CD4-positive, alpha-beta T cell (primary cell): ENCODE measurements around the gene KCTD16. TPM values are rescaled to one million over a fixed set of nuclear protein-coding genes. Genes with fewer than 3 reads are reported as not detected.

Experiments
- ATAC-seq: fragments of 200-7000 bp; cut with Tn5 transposase; one replicate; pipeline ENCODE4 v1.10.0; 2022; ENCODE audit warnings: mild to moderate bottlenecking; ENCODE audit not compliant: poor library complexity
- CTCF ChIA-PET: fragments of 350-600 bp; sonication (Branson Sonifier 250); formaldehyde crosslinking; loops from one replicate; lab custom pipeline; 2021; ENCODE audit warnings: antibody characterized with exemption, inconsistent platforms; lab: Charles Lee
- POLR2A ChIA-PET: fragments of 350-600 bp; sonication (Branson Sonifier 250); formaldehyde crosslinking; loops from one replicate; lab custom pipeline; 2021; ENCODE audit warnings: antibody characterized with exemption, inconsistent platforms; lab: Charles Lee
- DNase-seq, 14 experiments: peaks; one replicate each; pipeline ENCODE4 v3.0.0-alpha.2; 2013 to 2020; ENCODE audit warnings: mixed read lengths in 2 of 14
- H3K27ac ChIP-seq, 2 donors: one replicate each; pipeline versions ENCODE4 v1.5.1 to v1.7.0; 2013; ENCODE audit warnings: low read length in 2 of 2, low read depth in 1 of 2, mild to moderate bottlenecking in 1 of 2
- H3K27me3 ChIP-seq, 2 experiments: 1 replicate in 1 of 2; 2 replicates in 1 of 2; pipeline versions ENCODE4 v1.6.1 to v1.7.0; 2013; ENCODE audit warnings: low read length in 2 of 2, control low read depth in 1 of 2, mild to moderate bottlenecking in 1 of 2, moderate library complexity in 1 of 2; ENCODE audit not compliant: insufficient read depth in 2 of 2, control insufficient read depth in 1 of 2
- H3K36me3 ChIP-seq: one replicate; pipeline ENCODE4 v1.6.1; 2013; ENCODE audit warnings: low read length, control low read depth; ENCODE audit not compliant: insufficient read depth
- H3K4me1 ChIP-seq: one replicate; pipeline ENCODE4 v1.6.1; 2013; ENCODE audit warnings: low read length, control low read depth; ENCODE audit not compliant: insufficient read depth
- H3K4me3 ChIP-seq: one replicate; pipeline ENCODE4 v1.5.1; 2013; ENCODE audit warnings: mild to moderate bottlenecking, low read length, moderate library complexity
- H3K9me3 ChIP-seq, 2 experiments: 1 replicate in 1 of 2; 2 replicates in 1 of 2; pipeline versions ENCODE4 v1.6.1 to v1.7.0; 2013; ENCODE audit warnings: low read length in 2 of 2, mild to moderate bottlenecking in 2 of 2, control low read depth in 1 of 2, moderate library complexity in 1 of 2; ENCODE audit not compliant: control insufficient read depth in 1 of 2, insufficient read depth in 1 of 2
- H3K27ac Mint-ChIP-seq: one replicate; pipeline ENCODE4 v1.8.0; 2020; ENCODE audit warnings: mixed read lengths
- H3K27me3 Mint-ChIP-seq: one replicate; pipeline ENCODE4 v1.8.0; 2021; ENCODE audit warnings: mixed read lengths
- H3K36me3 Mint-ChIP-seq: one replicate; pipeline ENCODE4 v1.8.0; 2021; ENCODE audit warnings: low read depth, mixed read lengths
- H3K4me1 Mint-ChIP-seq: one replicate; pipeline ENCODE4 v1.8.0; 2021; ENCODE audit warnings: low read depth, mixed read lengths
- H3K4me3 Mint-ChIP-seq: one replicate; pipeline ENCODE4 v1.8.0; 2020; ENCODE audit warnings: mild to moderate bottlenecking, mixed read lengths
- H3K9me3 Mint-ChIP-seq: one replicate; pipeline ENCODE4 v1.8.0; 2020; ENCODE audit warnings: mixed read lengths
- intact Hi-C, 2 experiments: fragments of 100-400 bp; cut with DNase I in 1 of 2; cut with micrococcal nuclease in 1 of 2; formaldehyde crosslinking; loops; one replicate each; pipeline versions ENCODE4 v1.15.1 to v1.9.0; 2023 to 2025; cut with DNase I, micrococcal nuclease
- total RNA-seq, 174 experiments: library from RNA in 2 of 174; stranded (reverse) in 2 of 174; gene quantifications; one replicate each; pipeline ENCODE4 v1.2.3 and lab custom pipeline; 2021 to 2026
- TF ChIP-seq, protein P1 (sequence below): fragments of 200-600 bp; IDR thresholded peaks from one replicate; pipeline ENCODE4 v1.8.0; 2022; ENCODE audit warnings: antibody characterized with exemption, mild to moderate bottlenecking

Gene KCTD16
- total RNA-seq, 2 experiments from 2014 or later: not detected

DNA sequence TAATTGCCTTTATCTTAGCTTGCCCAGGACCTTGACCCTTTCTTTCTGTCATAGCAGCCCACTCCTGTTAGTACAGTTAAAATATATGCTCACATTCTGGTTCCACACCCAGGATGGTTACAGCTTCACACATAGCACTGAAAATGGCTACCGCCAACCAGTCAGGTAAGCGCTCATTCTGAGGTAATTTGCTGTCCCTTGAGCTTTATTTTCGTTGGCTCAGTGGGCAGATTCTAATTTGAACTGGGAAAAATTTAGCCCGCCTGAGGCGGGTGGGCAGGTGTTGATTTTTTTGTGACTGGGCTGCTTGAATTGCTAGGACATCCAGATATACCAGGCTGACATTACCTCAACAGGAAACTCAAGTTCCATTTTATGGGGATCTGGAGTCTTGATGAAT, 137.5 kb downstream of the KCTD16 start:
- H3K9me3 Mint-ChIP-seq: no peaks in the 10 kb centered on the region
- no peak overlapping the region for H3K27ac Mint-ChIP-seq
- TF ChIP-seq, protein P1, sequence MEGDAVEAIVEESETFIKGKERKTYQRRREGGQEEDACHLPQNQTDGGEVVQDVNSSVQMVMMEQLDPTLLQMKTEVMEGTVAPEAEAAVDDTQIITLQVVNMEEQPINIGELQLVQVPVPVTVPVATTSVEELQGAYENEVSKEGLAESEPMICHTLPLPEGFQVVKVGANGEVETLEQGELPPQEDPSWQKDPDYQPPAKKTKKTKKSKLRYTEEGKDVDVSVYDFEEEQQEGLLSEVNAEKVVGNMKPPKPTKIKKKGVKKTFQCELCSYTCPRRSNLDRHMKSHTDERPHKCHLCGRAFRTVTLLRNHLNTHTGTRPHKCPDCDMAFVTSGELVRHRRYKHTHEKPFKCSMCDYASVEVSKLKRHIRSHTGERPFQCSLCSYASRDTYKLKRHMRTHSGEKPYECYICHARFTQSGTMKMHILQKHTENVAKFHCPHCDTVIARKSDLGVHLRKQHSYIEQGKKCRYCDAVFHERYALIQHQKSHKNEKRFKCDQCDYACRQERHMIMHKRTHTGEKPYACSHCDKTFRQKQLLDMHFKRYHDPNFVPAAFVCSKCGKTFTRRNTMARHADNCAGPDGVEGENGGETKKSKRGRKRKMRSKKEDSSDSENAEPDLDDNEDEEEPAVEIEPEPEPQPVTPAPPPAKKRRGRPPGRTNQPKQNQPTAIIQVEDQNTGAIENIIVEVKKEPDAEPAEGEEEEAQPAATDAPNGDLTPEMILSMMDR: no peak
- no peaks in the 10 kb centered on the region for H3K27me3 ChIP-seq
- DNase-seq: no peak
- peaks cover 0 to 3% of the 10 kb centered on the region in 2 experiments for H3K9me3 ChIP-seq
- no peak overlapping the region for H3K4me3 Mint-ChIP-seq
- intact Hi-C loops: no loop called here
- no peak for ATAC-seq
- H3K4me3 ChIP-seq: no peak overlapping the region
- H3K27ac ChIP-seq: no peak overlapping the region
- H3K36me3 Mint-ChIP-seq: no peaks in the 10 kb centered on the region
- H3K4me1 ChIP-seq: no peaks in the 10 kb centered on the region
- H3K4me1 Mint-ChIP-seq: no peaks in the 10 kb centered on the region
- ChIA-PET POLR2A (no interaction called here), CTCF (no interaction called here)
- no peaks in the 10 kb centered on the region for H3K36me3 ChIP-seq
- peaks cover 30% of the 10 kb centered on the region for H3K27me3 Mint-ChIP-seq

- intact Hi-C loops: no loop called here
- ChIA-PET CTCF (no interaction called here), POLR2A (no interaction called here)
- Histone ChIP-seq H3K27me3 (no peaks in the 10 kb centered on the region), H3K36me3 (no peaks in the 10 kb centered on the region), H3K27ac (no peak overlapping the region), H3K4me1 (no peaks in the 10 kb centered on the region), H3K9me3 (peaks cover 0 to 3% of the 10 kb centered on the region in 2 experiments), H3K4me3 (no peak overlapping the region)
- ATAC-seq (no peak), DNase-seq (no peak)
- TF ChIP-seq, protein P1: no peak
- no peaks in the 10 kb centered on the region for H3K9me3 Mint-ChIP-seq
- H3K4me1 Mint-ChIP-seq: no peaks in the 10 kb centered on the region
- peaks cover 30% of the 10 kb centered on the region for H3K27me3 Mint-ChIP-seq
- H3K27ac Mint-ChIP-seq: no peak overlapping the region
- no peaks in the 10 kb centered on the region for H3K36me3 Mint-ChIP-seq
- no peak overlapping the region for H3K4me3 Mint-ChIP-seq
These were observed 138.4 kb downstream of the KCTD16 start for GRCh38 chr5:144308906-144309670.

DNA sequence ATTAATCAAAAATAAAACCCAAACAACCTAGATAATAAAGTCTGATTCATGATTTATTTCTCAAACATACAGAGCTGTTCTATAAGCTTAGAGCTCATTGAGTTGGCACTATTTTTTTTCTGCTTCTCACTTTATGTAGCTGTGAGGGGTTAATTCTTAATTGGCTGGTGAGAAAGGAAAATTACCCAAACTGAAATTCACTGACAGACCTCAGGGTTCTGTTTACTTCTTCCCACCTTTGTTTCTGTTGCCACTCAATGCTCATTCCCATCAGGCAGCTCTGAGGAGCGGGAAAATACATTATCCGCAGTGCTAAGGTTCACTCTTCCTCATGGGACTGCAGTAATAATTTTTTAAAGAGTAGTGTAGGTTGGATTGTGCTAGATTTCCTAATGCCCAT, 139.9 kb downstream of the KCTD16 start:
- ChIA-PET POLR2A (interaction anchor here (0.6 kb wide), 1 partner anchor 50 kb away, joined by 3 read pairs; no protein-coding TSS in a partner anchor), CTCF (no interaction called here)
- H3K27ac Mint-ChIP-seq: no peak overlapping the region
- Histone ChIP-seq H3K4me3 (no peak overlapping the region), H3K27ac (no peak overlapping the region), H3K36me3 (no peaks in the 10 kb centered on the region), H3K9me3 (peaks cover 0 to 3% of the 10 kb centered on the region in 2 experiments), H3K27me3 (no peaks in the 10 kb centered on the region), H3K4me1 (no peaks in the 10 kb centered on the region)
- DNase-seq (no peak), ATAC-seq (no peak)
- peaks cover 26% of the 10 kb centered on the region for H3K27me3 Mint-ChIP-seq
- intact Hi-C loops: no loop called here
- H3K36me3 Mint-ChIP-seq: no peaks in the 10 kb centered on the region
- H3K4me1 Mint-ChIP-seq: no peaks in the 10 kb centered on the region
- TF ChIP-seq, protein P1: no peak
- H3K9me3 Mint-ChIP-seq: no peaks in the 10 kb centered on the region
- no peak overlapping the region for H3K4me3 Mint-ChIP-seq
